Hepatocyte (in vitro differentiated cells): Measurements from ENCODE around the gene NRG3.

Experiments used
- CTCF ChIP-seq: fragments of 200-600 bp; sonication (generic); IDR thresholded peaks from 2 replicates; pipeline ENCODE4 v1.5.1; 2016; ENCODE audit warnings: antibody characterized with exemption, mild to moderate bottlenecking; ENCODE audit not compliant: poor library complexity
- EZH2 ChIP-seq: fragments of 200-600 bp; sonication (generic); IDR thresholded peaks from 2 replicates; pipeline ENCODE4 v1.6.1; 2016; ENCODE audit warnings: antibody characterized with exemption, mild to moderate bottlenecking, borderline replicate concordance

- TF ChIP-seq CTCF (no peak), EZH2 (no peak)
Measured at GRCh38 chr10:81909453-81909852, 34.5 kb downstream of the NRG3 start.
